ENCODE measurements around the gene TLDC2. TPM values are rescaled to one million over a fixed set of nuclear protein-coding genes. Genes with fewer than 3 reads are reported as not detected.
"Not testable (repeated sequence)": the region's sequence is repeated elsewhere in the genome, so short reads cannot be mapped to it uniquely, and the experiment has no call there.

Gene TLDC2
- total RNA-seq, 1 experiment from 2014 or later: 23.6 TPM

GRCh38 chr20:36861875-36862801, 13.8 kb upstream of the TLDC2 start:
- in situ Hi-C loops (cut with HindIII; ENCODE audit: low pct_unique_long_range_greater_than_20kb, low sequenced_read_pairs): loop anchor here (25.0 kb wide), 1 partner anchor 100 kb away; the partner anchor contains the start of gene DSN1
- DNase-seq (ENCODE audit: low read depth): peak; percentile 93

GRCh38 chr20:36862857-36863668, 12.9 kb upstream of the TLDC2 start:
- DNase-seq (ENCODE audit: low read depth): no peak
- in situ Hi-C loops (cut with HindIII; ENCODE audit: low pct_unique_long_range_greater_than_20kb, low sequenced_read_pairs): loop anchor here (25.0 kb wide), 1 partner anchor 101 kb away; the partner anchor contains the start of gene DSN1

GRCh38 chr20:36865076-36865860, 10.7 kb upstream of the TLDC2 start:
- in situ Hi-C loops (cut with HindIII; ENCODE audit: low pct_unique_long_range_greater_than_20kb, low sequenced_read_pairs): loop anchor here (25.0 kb wide), 1 partner anchor 103 kb away; the partner anchor contains the start of gene DSN1
- DNase-seq (ENCODE audit: low read depth): no peak

GRCh38 chr20:36865861-36866149, 10.1 kb upstream of the TLDC2 start:
- in situ Hi-C loops (cut with HindIII; ENCODE audit: low pct_unique_long_range_greater_than_20kb, low sequenced_read_pairs): loop anchor here (25.0 kb wide), 1 partner anchor 104 kb away; the partner anchor contains the start of gene DSN1
- no peak for DNase-seq (ENCODE audit: low read depth)

GRCh38 chr20:36866164-36866563, 9.8 kb upstream of the TLDC2 start:
- in situ Hi-C loops (cut with HindIII; ENCODE audit: low pct_unique_long_range_greater_than_20kb, low sequenced_read_pairs): loop anchor here (25.0 kb wide), 1 partner anchor 104 kb away; the partner anchor contains the start of gene DSN1
- DNase-seq (ENCODE audit: low read depth): no peak

GRCh38 chr20:36866681-36867495, 9.1 kb upstream of the TLDC2 start:
- peak; percentile 85 for DNase-seq (ENCODE audit: low read depth)
- in situ Hi-C loops (cut with HindIII; ENCODE audit: low pct_unique_long_range_greater_than_20kb, low sequenced_read_pairs): loop anchor here (25.0 kb wide), 1 partner anchor 105 kb away; the partner anchor contains the start of gene DSN1

GRCh38 chr20:36871640-36872570, 4.0 kb upstream of the TLDC2 start:
- in situ Hi-C loops (cut with HindIII; ENCODE audit: low pct_unique_long_range_greater_than_20kb, low sequenced_read_pairs): loop anchor here (25.0 kb wide), 1 partner anchor 110 kb away; the partner anchor contains the start of gene DSN1
- DNase-seq (ENCODE audit: low read depth): no peak

GRCh38 chr20:36872852-36873251, 3.1 kb upstream of the TLDC2 start:
- in situ Hi-C loops (cut with HindIII; ENCODE audit: low pct_unique_long_range_greater_than_20kb, low sequenced_read_pairs): loop anchor here (25.0 kb wide), 1 partner anchor 111 kb away; the partner anchor contains the start of gene DSN1
- peak; percentile 69 for DNase-seq (ENCODE audit: low read depth)

- in situ Hi-C loops (cut with HindIII; ENCODE audit: low pct_unique_long_range_greater_than_20kb, low sequenced_read_pairs): loop anchor here (25.0 kb wide), 1 partner anchor 111 kb away; the partner anchor contains the start of gene DSN1
- no peak for DNase-seq (ENCODE audit: low read depth)
Measured at GRCh38 chr20:36873498-36874189, 2.3 kb upstream of the TLDC2 start.

- DNase-seq (ENCODE audit: low read depth); in situ Hi-C loops (cut with HindIII; ENCODE audit: low pct_unique_long_range_greater_than_20kb, low sequenced_read_pairs): not testable (repeated sequence)
Measured at GRCh38 chr20:36875093-36875492, 845 bp upstream of the TLDC2 start.

GRCh38 chr20:36876473-36876833, 515 bp downstream of the TLDC2 start:
- in situ Hi-C loops (cut with HindIII; ENCODE audit: low pct_unique_long_range_greater_than_20kb, low sequenced_read_pairs): no loop called here
- DNase-seq (ENCODE audit: low read depth): no peak

- in situ Hi-C loops (cut with HindIII; ENCODE audit: low pct_unique_long_range_greater_than_20kb, low sequenced_read_pairs): no loop called here
- DNase-seq (ENCODE audit: low read depth): no peak
Measured at GRCh38 chr20:36878941-36879340, 3.0 kb downstream of the TLDC2 start.

- in situ Hi-C loops (cut with HindIII; ENCODE audit: low pct_unique_long_range_greater_than_20kb, low sequenced_read_pairs): no loop called here
- no peak for DNase-seq (ENCODE audit: low read depth)
Measured at GRCh38 chr20:36880741-36881250, 4.9 kb downstream of the TLDC2 start.

- in situ Hi-C loops (cut with HindIII; ENCODE audit: low pct_unique_long_range_greater_than_20kb, low sequenced_read_pairs): no loop called here
- no peak for DNase-seq (ENCODE audit: low read depth)
Measured at GRCh38 chr20:36881331-36881730, 5.4 kb downstream of the TLDC2 start.

- peak; percentile 92 for DNase-seq (ENCODE audit: low read depth)
- in situ Hi-C loops (cut with HindIII; ENCODE audit: low pct_unique_long_range_greater_than_20kb, low sequenced_read_pairs): no loop called here
Measured at GRCh38 chr20:36881888-36882287, 6.0 kb downstream of the TLDC2 start.
